Upper lobe of left lung (tissue), 6 donors: ENCODE data around the gene IGF2BP3. TPM values are rescaled to one million over a fixed set of nuclear protein-coding genes. Genes with fewer than 3 reads are reported as not detected.

Source experiments
- ATAC-seq, 2 donors: fragments of 200-7000 bp; cut with Tn5 transposase; one replicate each; pipeline ENCODE4 v1.9.1; 2022; ENCODE audit warnings: mild to moderate bottlenecking in 2 of 2, moderate library complexity in 2 of 2; ENCODE audit not compliant: low FRiP score in 2 of 2
- DNase-seq, 2 donors: peaks; one replicate each; pipeline ENCODE4 v3.0.0-alpha.2; 2019 to 2020
- H3K27ac ChIP-seq, 4 donors: fragments of 200-600 bp; sonication (generic); one replicate each; pipeline ENCODE4 v1.5.1; 2016 to 2019
- H3K27me3 ChIP-seq, 4 donors: fragments of 200-600 bp; sonication (generic); one replicate each; pipeline ENCODE4 v1.5.1; 2017 to 2019
- H3K36me3 ChIP-seq, 4 donors: fragments of 200-600 bp; sonication (generic); one replicate each; pipeline ENCODE4 v1.5.1; 2016 to 2019
- H3K4me1 ChIP-seq, 4 donors: fragments of 200-600 bp; sonication (generic); one replicate each; pipeline ENCODE4 v1.5.1; 2018 to 2019
- H3K4me3 ChIP-seq, 4 donors: fragments of 200-600 bp; sonication (generic); one replicate each; pipeline ENCODE4 v1.5.1; 2017 to 2019; ENCODE audit warnings: mild to moderate bottlenecking in 2 of 4, moderate library complexity in 1 of 4
- H3K9me3 ChIP-seq, 4 donors: fragments of 200-600 bp; sonication (generic); one replicate each; pipeline ENCODE4 v1.5.1; 2018 to 2019
- EP300 ChIP-seq, 4 donors: sonication (generic); formaldehyde crosslinking; IDR thresholded peaks; one replicate each; pipeline ENCODE4 v1.5.1; 2017; ENCODE audit warnings: antibody characterized with exemption in 4 of 4, control low read depth in 2 of 4
- POLR2A ChIP-seq, 4 donors: fragments of 450-650 bp; IDR thresholded peaks; one replicate each; pipeline ENCODE4 v1.5.1; 2016 to 2017; ENCODE audit warnings: antibody characterized with exemption in 4 of 4, mild to moderate bottlenecking in 2 of 4
- POLR2AphosphoS5 ChIP-seq, 2 donors: sonication (generic); formaldehyde crosslinking; IDR thresholded peaks; one replicate each; pipeline ENCODE4 v1.5.1; 2017; ENCODE audit warnings: antibody characterized with exemption in 2 of 2
- WGBS, 2 donors: methylation state at CpG; one replicate each; pipeline ENCODE4 v1.1.5; 2017 to 2018; 5-methylcytosine and 5-hydroxymethylcytosine counted together
- total RNA-seq, 6 donors: library from RNA; depleted of rRNA in 4 of 6; stranded (reverse); fragments of >200 nt in 4 of 6; gene quantifications; one replicate each; pipeline versions ENCODE4 v1.1.0 to v1.2.1, GENCODE V29; 2016 to 2021
- TF ChIP-seq, protein P1 (sequence below), 6 experiments: fragments of 450-650 bp in 4 of 6; fragments of 200-600 bp in 2 of 6; sonication (generic) in 2 of 6; IDR thresholded peaks; one replicate each; pipeline ENCODE4 v1.5.1; 2016 to 2019; ENCODE audit warnings: antibody characterized with exemption in 6 of 6
- donor health status: DM: no; HTN: no; CAD: no; lungs with moderate emphysema.
- donor health status: DM: no; HTN: yes; CAD: no; lungs with severe emphysema.

Gene IGF2BP3
- total RNA-seq, 6 donors from 2014 or later, result 0.91 to 1.5 (median 1.1) TPM; not detected in 2

DNA sequence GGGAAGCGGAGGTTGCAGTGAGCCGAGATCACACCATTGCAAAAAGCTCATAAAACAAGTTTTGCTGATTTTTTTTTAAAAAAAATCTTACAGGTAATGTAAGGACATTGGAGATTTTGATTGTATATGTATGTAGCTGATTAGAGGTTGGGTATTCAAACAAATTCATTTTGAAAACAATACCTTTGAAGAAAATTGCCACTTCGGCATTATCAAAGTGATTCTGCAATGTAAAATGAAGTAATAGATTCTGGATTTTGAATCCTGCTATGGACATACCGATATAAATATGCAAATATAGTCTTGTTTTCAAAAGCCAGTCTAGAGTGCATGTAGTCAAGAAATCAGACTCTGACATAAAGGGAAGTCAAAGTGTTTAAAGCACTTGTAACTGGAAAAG lies 12.4 kb upstream of the IGF2BP3 start:
- ATAC-seq (no peak), DNase-seq (no peak)
- Histone ChIP-seq H3K36me3 (no peaks in the 10 kb centered on the region), H3K4me3 (no peak overlapping the region), H3K9me3 (no peaks in the 10 kb centered on the region), H3K27me3 (peaks cover 0 to 14% (median 2%) of the 10 kb centered on the region in 4 donors), H3K27ac (no peak overlapping the region), H3K4me1 (no peaks in the 10 kb centered on the region)
- WGBS, 2 donors, result 93% methylated on average over 4 of the region's 4 CpGs
- no peak for TF ChIP-seq POLR2AphosphoS5 (IDR thresholded peaks at IDR 0.05)
- TF ChIP-seq POLR2A (IDR thresholded peaks at IDR 0.05), result no peak
- no peak for TF ChIP-seq EP300 (IDR thresholded peaks at IDR 0.05)
- TF ChIP-seq, protein P1, sequence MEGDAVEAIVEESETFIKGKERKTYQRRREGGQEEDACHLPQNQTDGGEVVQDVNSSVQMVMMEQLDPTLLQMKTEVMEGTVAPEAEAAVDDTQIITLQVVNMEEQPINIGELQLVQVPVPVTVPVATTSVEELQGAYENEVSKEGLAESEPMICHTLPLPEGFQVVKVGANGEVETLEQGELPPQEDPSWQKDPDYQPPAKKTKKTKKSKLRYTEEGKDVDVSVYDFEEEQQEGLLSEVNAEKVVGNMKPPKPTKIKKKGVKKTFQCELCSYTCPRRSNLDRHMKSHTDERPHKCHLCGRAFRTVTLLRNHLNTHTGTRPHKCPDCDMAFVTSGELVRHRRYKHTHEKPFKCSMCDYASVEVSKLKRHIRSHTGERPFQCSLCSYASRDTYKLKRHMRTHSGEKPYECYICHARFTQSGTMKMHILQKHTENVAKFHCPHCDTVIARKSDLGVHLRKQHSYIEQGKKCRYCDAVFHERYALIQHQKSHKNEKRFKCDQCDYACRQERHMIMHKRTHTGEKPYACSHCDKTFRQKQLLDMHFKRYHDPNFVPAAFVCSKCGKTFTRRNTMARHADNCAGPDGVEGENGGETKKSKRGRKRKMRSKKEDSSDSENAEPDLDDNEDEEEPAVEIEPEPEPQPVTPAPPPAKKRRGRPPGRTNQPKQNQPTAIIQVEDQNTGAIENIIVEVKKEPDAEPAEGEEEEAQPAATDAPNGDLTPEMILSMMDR (IDR thresholded peaks at IDR 0.05), result no peak

DNA sequence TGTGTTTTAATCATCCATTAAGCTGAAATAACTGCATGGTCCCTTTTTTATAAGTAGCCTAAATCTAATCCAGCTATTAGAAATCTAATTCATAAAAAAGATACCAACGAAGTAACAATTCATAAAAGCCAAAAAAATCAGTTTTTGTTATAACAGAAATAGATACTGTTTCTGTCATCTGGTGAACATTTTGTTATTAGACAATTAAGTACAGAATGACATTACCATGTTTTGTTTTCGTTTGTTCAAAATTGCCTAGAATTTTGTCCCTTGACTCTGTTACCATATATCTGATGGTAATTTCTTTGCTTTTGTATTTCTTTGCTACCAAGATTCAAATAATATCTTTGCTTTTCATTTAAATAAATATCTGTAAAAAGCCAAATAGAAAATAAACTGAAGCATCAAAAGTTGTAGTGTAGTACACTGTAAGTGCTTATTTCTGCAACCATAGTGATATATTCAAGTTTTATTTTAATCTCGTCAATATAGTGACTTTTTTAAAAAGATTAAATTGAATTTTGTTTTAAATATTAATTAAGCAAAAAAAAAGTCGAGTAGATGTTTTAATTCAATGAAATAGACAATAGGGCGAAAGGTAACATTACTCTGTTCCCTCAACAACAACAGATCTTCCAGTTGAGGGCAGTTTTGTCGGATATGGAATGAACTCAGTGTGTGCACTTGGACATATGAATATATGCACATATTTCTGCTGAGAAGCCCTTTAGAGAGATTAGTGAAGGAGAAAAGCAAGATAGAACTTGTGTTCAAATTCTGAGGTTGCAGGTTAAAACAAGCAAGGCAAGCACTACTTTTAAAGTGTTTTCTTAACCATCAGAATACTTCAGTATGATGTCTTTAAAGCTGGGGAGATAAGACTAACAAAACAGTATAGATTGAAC lies 7.9 kb upstream of the IGF2BP3 start:
- TF ChIP-seq POLR2AphosphoS5 (IDR thresholded peaks at IDR 0.05) (no peak), POLR2A (IDR thresholded peaks at IDR 0.05) (no peak), EP300 (IDR thresholded peaks at IDR 0.05) (no peak)
- TF ChIP-seq, protein P1 (IDR thresholded peaks at IDR 0.05), result no peak
- ATAC-seq (no peak), DNase-seq (no peak)
- no peaks in the 10 kb centered on the region for H3K36me3 ChIP-seq
- H3K27me3 ChIP-seq, result peaks cover 2 to 46% (median 22%) of the 10 kb centered on the region in 4 donors
- no peak overlapping the region for H3K4me3 ChIP-seq
- 90 to 91% methylated on average over 6 of the region's 6 CpGs for WGBS, 2 donors
- peaks cover 0 to 2% (median 0%) of the 10 kb centered on the region in 4 donors for H3K9me3 ChIP-seq
- H3K4me1 ChIP-seq, result peaks cover 11 to 17% (median 15%) of the 10 kb centered on the region in 4 donors
- no peak overlapping the region for H3K27ac ChIP-seq

DNA sequence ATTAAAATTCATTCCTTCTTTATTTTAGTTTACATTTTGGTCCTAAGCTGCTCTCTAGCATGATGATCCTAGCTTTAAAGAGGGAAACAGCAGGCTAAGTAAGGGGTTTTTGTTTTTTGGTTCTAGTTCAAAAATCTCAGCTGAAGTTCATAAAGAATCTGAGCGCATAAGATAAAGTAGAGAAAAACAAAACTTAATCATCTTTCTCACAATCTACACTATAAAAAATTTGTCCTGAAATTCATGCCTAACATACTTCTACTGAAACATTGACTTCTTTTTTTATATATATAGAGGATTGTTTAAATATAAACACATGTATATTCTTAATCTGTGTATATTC lies 6.8 kb upstream of the IGF2BP3 start:
- no peak for ATAC-seq
- 85 to 87% methylated on average over 1 of the region's 1 CpG for WGBS, 2 donors
- Histone ChIP-seq H3K4me3 (no peak overlapping the region), H3K4me1 (peaks cover 11 to 19% (median 15%) of the 10 kb centered on the region in 4 donors), H3K9me3 (peaks cover 0 to 2% (median 0%) of the 10 kb centered on the region in 4 donors), H3K27ac (no peak overlapping the region), H3K27me3 (peaks cover 2 to 56% (median 28%) of the 10 kb centered on the region in 4 donors), H3K36me3 (no peaks in the 10 kb centered on the region)
- TF ChIP-seq POLR2AphosphoS5 (IDR thresholded peaks at IDR 0.05) (no peak), EP300 (IDR thresholded peaks at IDR 0.05) (no peak), POLR2A (IDR thresholded peaks at IDR 0.05) (no peak)
- TF ChIP-seq, protein P1 (IDR thresholded peaks at IDR 0.05), result no peak
- no peak for DNase-seq

DNA sequence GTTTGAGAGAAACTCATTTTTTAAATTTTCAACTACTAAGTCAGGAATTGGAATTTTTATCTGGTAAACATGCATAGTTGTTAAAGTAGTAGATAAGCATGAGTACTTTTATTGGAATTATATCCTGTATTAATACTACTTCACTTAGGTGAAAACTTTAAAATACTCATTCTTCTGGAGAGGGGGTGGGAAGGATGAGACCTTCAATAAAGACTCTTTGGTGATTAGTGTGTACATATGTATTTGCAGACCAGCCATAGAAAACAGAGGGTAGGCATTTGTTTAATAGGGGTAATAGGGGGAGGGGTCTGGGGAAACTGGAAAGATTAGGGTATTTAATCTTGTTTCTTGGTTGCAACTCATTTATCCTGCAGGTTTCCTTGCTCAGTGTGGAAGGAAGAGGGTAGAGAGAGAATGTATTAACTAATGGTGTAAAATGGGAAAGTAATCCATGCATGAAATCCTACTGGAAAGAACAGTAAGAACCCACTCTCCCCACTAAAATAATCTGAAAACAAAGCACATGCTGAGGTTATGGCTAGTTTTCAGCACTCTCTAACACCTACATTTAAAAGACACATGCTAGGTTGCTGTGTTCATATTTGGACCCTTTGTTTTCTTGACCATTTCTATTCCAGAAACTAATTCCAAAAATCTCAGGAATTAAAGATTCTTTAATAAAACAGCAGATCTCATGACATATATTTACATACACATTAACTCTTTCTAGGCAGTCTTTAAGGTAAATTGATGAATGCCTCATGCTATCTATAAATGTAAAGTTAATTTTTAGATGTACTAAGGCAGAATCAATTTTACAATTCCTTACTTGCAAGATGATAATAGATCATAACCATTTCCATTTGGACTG lies 6.2 kb upstream of the IGF2BP3 start:
- no peak for ATAC-seq
- peaks cover 2 to 62% (median 32%) of the 10 kb centered on the region in 4 donors for H3K27me3 ChIP-seq
- H3K36me3 ChIP-seq, result no peaks in the 10 kb centered on the region
- DNase-seq, result no peak
- H3K4me1 ChIP-seq, result peaks cover 11 to 19% (median 16%) of the 10 kb centered on the region in 4 donors
- peaks cover 0 to 2% (median 0%) of the 10 kb centered on the region in 4 donors for H3K9me3 ChIP-seq
- no peak overlapping the region for H3K4me3 ChIP-seq
- no peak overlapping the region for H3K27ac ChIP-seq
- TF ChIP-seq EP300 (IDR thresholded peaks at IDR 0.05) (no peak), POLR2AphosphoS5 (IDR thresholded peaks at IDR 0.05) (no peak), POLR2A (IDR thresholded peaks at IDR 0.05) (no peak)
- TF ChIP-seq, protein P1 (IDR thresholded peaks at IDR 0.05), result no peak
